ENCODE measurements around the gene RFTN1. TPM values are rescaled to one million over a fixed set of nuclear protein-coding genes. Genes with fewer than 3 reads are reported as not detected.
A peak's percentile ranks its signal among the peaks of the same experiment; 100 is the strongest.

RFTN1 gene
- total RNA-seq, 1 donor from 2014 or later, result 26.8 TPM

GRCh38 chr3:16534640-16535262 is 21.3 kb upstream of the RFTN1 start:
- intact Hi-C loops (cut with DNase I), result no loop called here
- ATAC-seq (no peak), DNase-seq (ENCODE audit: missing footprints) (no peak)

GRCh38 chr3:16533928-16534574 is 20.6 kb upstream of the RFTN1 start:
- DNase-seq (ENCODE audit: missing footprints), result no peak
- intact Hi-C loops (cut with DNase I), result no loop called here
- ATAC-seq, result no peak

DNA sequence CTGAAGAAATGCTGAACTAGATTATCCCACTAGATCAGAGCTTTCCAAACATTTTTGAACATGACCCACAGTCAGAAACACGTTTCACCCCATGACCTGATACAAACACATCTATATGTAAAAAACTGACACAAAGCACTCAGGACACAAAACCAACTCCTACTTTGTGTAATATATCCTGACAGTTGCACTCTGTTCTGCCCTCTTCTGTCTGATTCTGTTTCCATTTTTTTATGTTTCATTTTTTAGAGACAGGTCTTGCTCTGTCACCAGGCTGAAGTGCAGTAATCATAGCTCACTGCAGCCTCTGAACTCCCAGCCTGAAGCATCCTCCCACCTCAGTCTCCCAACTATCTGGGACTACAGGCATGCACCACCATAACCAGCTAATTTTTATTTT is 15.8 kb upstream of the RFTN1 start:
- intact Hi-C loops (cut with DNase I), result no loop called here
- no peak for DNase-seq (ENCODE audit: missing footprints)

GRCh38 chr3:16528581-16528993 is 15.1 kb upstream of the RFTN1 start:
- DNase-seq (ENCODE audit: missing footprints), result no peak
- intact Hi-C loops (cut with DNase I), result no loop called here
- peak; percentile 94 for ATAC-seq

More for the DNA sequence above, 15.8 kb upstream of the RFTN1 start:
- ATAC-seq, result peak; percentile 12

- ATAC-seq, result no peak
- intact Hi-C loops (cut with DNase I), result no loop called here
- no peak for DNase-seq (ENCODE audit: missing footprints)
Observed at GRCh38 chr3:16528106-16528505, 14.6 kb upstream of the RFTN1 start.

GRCh38 chr3:16524196-16524595 is 10.7 kb upstream of the RFTN1 start:
- intact Hi-C loops (cut with DNase I), result no loop called here
- no peak for ATAC-seq
- no peak for DNase-seq (ENCODE audit: missing footprints)

- intact Hi-C loops (cut with DNase I), result no loop called here
- no peak for ATAC-seq
- no peak for DNase-seq (ENCODE audit: missing footprints)
Observed at GRCh38 chr3:16523778-16524177, 10.3 kb upstream of the RFTN1 start.

DNA sequence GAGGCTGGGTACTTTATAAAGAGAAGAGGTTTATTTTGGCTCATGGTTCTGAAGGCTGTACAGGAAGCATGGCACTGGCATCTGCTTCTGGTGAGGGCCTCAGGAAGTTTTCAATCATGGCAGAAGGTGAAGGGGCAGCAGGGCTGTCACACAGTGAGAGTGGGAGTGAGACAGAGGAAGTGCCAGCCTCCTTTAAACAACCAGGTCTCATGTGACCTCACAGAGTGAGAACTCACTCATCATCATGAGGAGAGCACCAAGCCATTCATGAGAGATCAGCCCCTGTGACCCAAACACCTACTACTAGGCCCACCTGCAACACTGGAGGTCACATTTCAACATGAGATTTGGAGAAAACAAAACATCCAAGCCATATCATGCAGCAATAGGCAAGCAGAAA is 9.3 kb upstream of the RFTN1 start:
- ATAC-seq (no peak), DNase-seq (ENCODE audit: missing footprints) (no peak)
- intact Hi-C loops (cut with DNase I), result no loop called here

- intact Hi-C loops (cut with DNase I), result no loop called here
- ATAC-seq (no peak), DNase-seq (ENCODE audit: missing footprints) (no peak)
Observed at GRCh38 chr3:16520970-16521881, 7.7 kb upstream of the RFTN1 start.

DNA sequence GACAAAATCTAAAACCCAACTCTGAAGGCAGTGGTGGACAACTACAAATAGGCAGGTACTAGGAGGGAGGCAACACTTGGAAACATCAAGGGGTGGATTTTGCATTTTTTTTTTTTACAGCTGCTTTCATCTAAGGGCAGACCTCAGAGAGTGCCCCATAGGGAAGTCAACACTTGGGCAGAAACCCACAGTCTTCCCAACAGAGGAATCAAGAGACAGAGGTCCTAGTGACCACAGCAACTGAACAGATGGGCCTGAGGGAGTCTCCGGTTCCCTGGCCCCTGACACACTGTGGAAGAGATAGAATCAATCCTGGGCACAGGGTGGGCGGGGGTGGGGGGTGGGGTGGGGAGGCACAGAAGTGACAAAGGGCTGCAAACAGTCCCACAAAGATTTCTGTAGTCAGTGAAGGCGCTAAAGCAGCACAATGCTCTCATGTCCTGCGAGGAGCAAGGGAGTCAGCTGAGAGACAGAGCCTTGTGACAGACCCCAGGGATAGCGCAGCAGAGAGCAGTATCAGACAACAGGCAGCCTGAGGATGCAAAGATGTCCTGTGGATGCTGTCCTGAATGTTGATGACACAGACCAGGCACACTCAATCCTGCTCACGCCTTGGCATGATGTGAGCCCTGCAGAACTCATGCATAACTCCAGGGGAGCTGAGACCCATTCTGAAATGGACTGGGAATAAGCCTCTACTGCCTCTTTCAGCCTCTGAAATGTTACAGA is 6.9 kb upstream of the RFTN1 start:
- ATAC-seq (no peak), DNase-seq (ENCODE audit: missing footprints) (no peak)
- intact Hi-C loops (cut with DNase I), result no loop called here

- peak; percentile 71 for DNase-seq (ENCODE audit: missing footprints)
- no peak for ATAC-seq
- intact Hi-C loops (cut with DNase I), result loop anchor here (2.0 kb wide), 1 partner anchor 204 kb away; no protein-coding TSS in a partner anchor
Observed at GRCh38 chr3:16516695-16517481, 3.4 kb upstream of the RFTN1 start.

- intact Hi-C loops (cut with DNase I), result loop anchor here (2.0 kb wide), 1 partner anchor 203 kb away; no protein-coding TSS in a partner anchor
- no peak for ATAC-seq
- DNase-seq (ENCODE audit: missing footprints), result no peak
Observed at GRCh38 chr3:16515885-16516420, 2.5 kb upstream of the RFTN1 start.

- DNase-seq (ENCODE audit: missing footprints) (no peak), ATAC-seq (no peak)
- intact Hi-C loops (cut with DNase I), result loop anchor here (5.0 kb wide), 2 partner anchors 88 to 158 kb away; no protein-coding TSS in a partner anchor
Observed at GRCh38 chr3:16514755-16515353, 1.4 kb upstream of the RFTN1 start.

- DNase-seq (ENCODE audit: missing footprints) (no peak), ATAC-seq (no peak)
- intact Hi-C loops (cut with DNase I), result loop anchor here (5.0 kb wide), 2 partner anchors 87 to 157 kb away; no protein-coding TSS in a partner anchor
Observed at GRCh38 chr3:16514021-16514700, 662 bp upstream of the RFTN1 start.

GRCh38 chr3:16512435-16513140 is 911 bp downstream of the RFTN1 start:
- peak; percentile 73 for DNase-seq (ENCODE audit: missing footprints)
- intact Hi-C loops (cut with DNase I), result loop anchor here (1.0 to 5.0 kb wide), 3 partner anchors 85 to 222 kb away; no protein-coding TSS in a partner anchor
- peak; percentile 79 for ATAC-seq

Measured in Right ventricle myocardium inferior (tissue), 1 donor.